H9 (cell line): ENCODE data around the gene LOXL1. TPM values are rescaled to one million over a fixed set of nuclear protein-coding genes. Genes with fewer than 3 reads are reported as not detected.

Experiments
- DNase-seq: peaks from one replicate; pipeline ENCODE4 v3.0.0-alpha.2; 2017
- H2AFZ ChIP-seq: one replicate; pipeline ENCODE4 v1.6.1; 2013; ENCODE audit warnings: mild to moderate bottlenecking, low read length, control low read depth, moderate library complexity
- H2AK5ac ChIP-seq: 2 replicates; pipeline ENCODE4 v1.6.1; 2013; ENCODE audit warnings: low read length, control low read depth, mixed read lengths; ENCODE audit not compliant: insufficient read length
- H2BK120ac ChIP-seq: one replicate; pipeline ENCODE4 v1.6.1; 2013; ENCODE audit warnings: low read depth, mild to moderate bottlenecking, low read length, control low read depth, inconsistent platforms; ENCODE audit not compliant: poor library complexity, severe bottlenecking
- H2BK12ac ChIP-seq: 2 replicates; pipeline ENCODE4 v1.6.1; 2013; ENCODE audit warnings: low read length, control low read depth, mixed read lengths, low read depth; ENCODE audit not compliant: insufficient read length
- H2BK15ac ChIP-seq: 2 replicates; pipeline ENCODE4 v1.6.1; 2013; ENCODE audit warnings: low read depth, low read length, control low read depth
- H2BK20ac ChIP-seq: one replicate; pipeline ENCODE4 v1.6.1; 2013; ENCODE audit warnings: low read depth, mild to moderate bottlenecking, low read length, control low read depth, inconsistent platforms; ENCODE audit not compliant: poor library complexity, severe bottlenecking
- H2BK5ac ChIP-seq: 2 replicates; pipeline ENCODE4 v1.6.1; 2013; ENCODE audit warnings: low read length, control low read depth, mixed read lengths; ENCODE audit not compliant: insufficient read length
- H3K14ac ChIP-seq: 2 replicates; pipeline ENCODE4 v1.6.1; 2013; ENCODE audit warnings: low read length, control low read depth; ENCODE audit not compliant: insufficient read depth
- H3K18ac ChIP-seq: 2 replicates; pipeline ENCODE4 v1.6.1; 2013; ENCODE audit warnings: low read depth, mild to moderate bottlenecking, mixed read lengths, low read length, control low read depth; ENCODE audit not compliant: insufficient read length
- H3K23ac ChIP-seq: 2 replicates; pipeline ENCODE4 v1.6.1; 2013; ENCODE audit warnings: low read length, control low read depth, mixed read lengths, low read depth; ENCODE audit not compliant: insufficient read length
- H3K23me2 ChIP-seq: 2 replicates; pipeline ENCODE4 v1.6.1; 2013; ENCODE audit warnings: low read depth, mild to moderate bottlenecking, mixed read lengths, low read length, control low read depth; ENCODE audit not compliant: insufficient read length, poor library complexity, severe bottlenecking
- H3K27ac ChIP-seq: 2 replicates; pipeline ENCODE4 v1.5.1; 2013; ENCODE audit warnings: low read length, control low read depth, mixed read lengths, low read depth; ENCODE audit not compliant: insufficient read length
- H3K27me3 ChIP-seq: 2 replicates; pipeline ENCODE4 v1.6.1; 2013; ENCODE audit warnings: low read length, control low read depth, inconsistent platforms; ENCODE audit not compliant: insufficient read depth
- H3K4ac ChIP-seq: 2 replicates; pipeline ENCODE4 v1.6.1; 2013; ENCODE audit warnings: low read depth, mild to moderate bottlenecking, control low read depth, inconsistent platforms, low read length, moderate library complexity
- H3K4me1 ChIP-seq: 2 replicates; pipeline ENCODE4 v1.6.1; 2013; ENCODE audit warnings: low read length, control low read depth, inconsistent platforms; ENCODE audit not compliant: insufficient read depth
- H3K4me2 ChIP-seq: 2 replicates; pipeline ENCODE4 v1.6.1; 2013; ENCODE audit warnings: low read length, control low read depth, mixed read lengths; ENCODE audit not compliant: insufficient read length, insufficient read depth
- H3K56ac ChIP-seq: 2 replicates; pipeline ENCODE4 v1.6.1; 2013; ENCODE audit warnings: low read depth, mild to moderate bottlenecking, mixed read lengths, low read length, control low read depth; ENCODE audit not compliant: insufficient read length
- H3K79me1 ChIP-seq: 2 replicates; pipeline ENCODE4 v1.6.1; 2013; ENCODE audit warnings: low read depth, mild to moderate bottlenecking, moderate library complexity, low read length, control low read depth, inconsistent platforms; ENCODE audit not compliant: insufficient read depth, poor library complexity, severe bottlenecking
- H3K79me2 ChIP-seq: 2 replicates; pipeline ENCODE4 v1.6.1; 2013; ENCODE audit warnings: low read length, control low read depth, inconsistent platforms; ENCODE audit not compliant: insufficient read depth
- H3K9ac ChIP-seq: 2 replicates; pipeline ENCODE4 v1.6.1; 2013; ENCODE audit warnings: low read length, control low read depth, mixed read lengths; ENCODE audit not compliant: insufficient read length; ENCODE audit errors: extremely low read depth
- H3K9me3 ChIP-seq: one replicate; pipeline ENCODE4 v1.6.1; 2013; ENCODE audit warnings: low read depth, low read length, inconsistent platforms; ENCODE audit not compliant: control insufficient read depth
- H3T11ph ChIP-seq: one replicate; pipeline ENCODE4 v1.6.1; 2013; ENCODE audit warnings: mild to moderate bottlenecking, low read length, control low read depth, inconsistent platforms
- H4K20me1 ChIP-seq: one replicate; pipeline ENCODE4 v1.6.1; 2013; ENCODE audit not compliant: control insufficient read depth, insufficient read length, insufficient read depth
- H4K5ac ChIP-seq: 2 replicates; pipeline ENCODE4 v1.6.1; 2013; ENCODE audit warnings: low read depth, mild to moderate bottlenecking, mixed read lengths, low read length, control low read depth; ENCODE audit not compliant: insufficient read length
- H4K8ac ChIP-seq: replicated peaks from 2 replicates; pipeline ENCODE4 v1.6.1; 2013; ENCODE audit warnings: low read length, control low read depth, mixed read lengths, low read depth; ENCODE audit not compliant: insufficient read length
- H4K91ac ChIP-seq: 2 replicates; pipeline ENCODE4 v1.6.1; 2013; ENCODE audit warnings: low read depth, mild to moderate bottlenecking, moderate library complexity, mixed read lengths, low read length, control low read depth; ENCODE audit not compliant: insufficient read length
- H3K27ac Mint-ChIP-seq, 3 experiments: 2 replicates in 2 of 3; 3 replicates in 1 of 3; pipeline ENCODE4 v1.8.0; 2020 to 2021; ENCODE audit warnings: mixed read lengths in 3 of 3, mild to moderate bottlenecking in 1 of 3, moderate library complexity in 1 of 3
- H3K27me3 Mint-ChIP-seq: 2 replicates; pipeline ENCODE4 v1.8.0; 2021; ENCODE audit warnings: low read depth, mild to moderate bottlenecking, moderate library complexity, mixed read lengths
- H3K36me3 Mint-ChIP-seq, 3 experiments: 2 replicates in 2 of 3; 3 replicates in 1 of 3; pipeline ENCODE4 v1.8.0; 2020 to 2021; ENCODE audit warnings: low read depth in 3 of 3, mixed read lengths in 3 of 3; ENCODE audit not compliant: insufficient read depth in 1 of 3
- H3K4me1 Mint-ChIP-seq, 2 experiments: 2 replicates each; pipeline ENCODE4 v1.8.0; 2020; ENCODE audit warnings: mixed read lengths in 2 of 2
- H3K4me3 Mint-ChIP-seq, 2 experiments: 2 replicates in 1 of 2; 3 replicates in 1 of 2; pipeline ENCODE4 v1.8.0; 2020 to 2021; ENCODE audit warnings: mild to moderate bottlenecking in 2 of 2, mixed read lengths in 2 of 2, moderate library complexity in 1 of 2
- H3K9me3 Mint-ChIP-seq, 2 experiments: 2 replicates in 1 of 2; 3 replicates in 1 of 2; pipeline ENCODE4 v1.8.0; 2020; ENCODE audit warnings: mild to moderate bottlenecking in 2 of 2, mixed read lengths in 2 of 2, moderate library complexity in 1 of 2
- CTCF ChIP-seq: fragments of 200-600 bp; sonication (generic); conservative IDR thresholded peaks from 3 replicates; pipeline ENCODE4 v1.8.0; 2021; ENCODE audit warnings: antibody characterized with exemption, mild to moderate bottlenecking
- WGBS: extraction: QIAGEN DNeasy Blood & Tissue Kit; methylation state at CpG from one replicate; pipeline ENCODE4 v1.1.7; 2013; ENCODE audit warnings: missing lambda C conversion rate, low lambda C conversion rate, mixed read lengths; ENCODE audit not compliant: insufficient read length; ENCODE audit errors: extremely low coverage; 5-methylcytosine and 5-hydroxymethylcytosine counted together
- total RNA-seq: library from RNA; stranded (reverse); gene quantifications from 2 replicates; pipeline ENCODE4 v1.2.1, GENCODE V29; 2021

The LOXL1 gene
- total RNA-seq, 1 experiment from 2014 or later = 9.1 TPM

- H3K23ac ChIP-seq = no peak overlapping the region
- no peaks in the 10 kb centered on the region for H3K27me3 ChIP-seq
- no peak overlapping the region for H2BK12ac ChIP-seq
- H2BK5ac ChIP-seq = no peak overlapping the region
- Mint-ChIP-seq H3K36me3 (no peaks in the 10 kb centered on the region), H3K4me1 (peaks cover 9 to 30% of the 10 kb centered on the region in 2 experiments), H3K9me3 (no peaks in the 10 kb centered on the region), H3K27ac (no peak overlapping the region; a peak in 1 of 7 replicates), H3K4me3 (no peak overlapping the region), H3K27me3 (peaks cover 13% of the 10 kb centered on the region)
- no peak overlapping the region for H4K8ac ChIP-seq
- H4K20me1 ChIP-seq = no peaks in the 10 kb centered on the region
- H3K79me1 ChIP-seq = no peaks in the 10 kb centered on the region
- no peak for DNase-seq
- no peak overlapping the region for H3K4ac ChIP-seq
- no peak overlapping the region for H2BK120ac ChIP-seq
- H3K23me2 ChIP-seq = no peaks in the 10 kb centered on the region
- no peak overlapping the region for H2AK5ac ChIP-seq
- H3K9ac ChIP-seq = no peak overlapping the region
- TF ChIP-seq CTCF = no peak
- no peak overlapping the region for H3K18ac ChIP-seq
- H3T11ph ChIP-seq = no peak overlapping the region
- WGBS = no CpG with 5 or more reads among the region's 27 CpGs
- H3K56ac ChIP-seq = no peak overlapping the region
- no peak overlapping the region for H2BK15ac ChIP-seq
- H4K91ac ChIP-seq = no peak overlapping the region
- H3K4me1 ChIP-seq = no peaks in the 10 kb centered on the region
- H3K4me2 ChIP-seq = no peak overlapping the region
- H3K9me3 ChIP-seq = no peaks in the 10 kb centered on the region
- no peak overlapping the region for H2BK20ac ChIP-seq
- H3K27ac ChIP-seq = no peak overlapping the region
- no peak overlapping the region for H4K5ac ChIP-seq
- no peaks in the 10 kb centered on the region for H3K79me2 ChIP-seq
- no peak overlapping the region for H2AFZ ChIP-seq
- H3K14ac ChIP-seq = no peak overlapping the region; the same call in 1 of the 2 replicates
These were observed 28.2 kb downstream of the LOXL1 start for GRCh38 chr15:73954188-73955145.
